ENCODE results near the gene DUSP3.
A peak's percentile ranks its signal among the peaks of the same experiment; 100 is the strongest.

The DUSP3 gene

GRCh38 chr17:43768382-43768781 lies 10.4 kb downstream of the DUSP3 start:
- H3K4me3 ChIP-seq (ENCODE audit: insufficient read length, low read depth), result no peak overlapping the region
- H3K4me1 ChIP-seq (ENCODE audit: insufficient read depth, insufficient read length), result no peaks in the 10 kb centered on the region
- no peaks in the 10 kb centered on the region for H3K9me3 ChIP-seq (ENCODE audit: insufficient read depth, low read length)
- no peak overlapping the region for H3K9ac ChIP-seq (ENCODE audit: insufficient read length, low read depth)
- DNase-seq (ENCODE audit: low read depth, low spot score), result no peak
- H3K27me3 ChIP-seq (ENCODE audit: insufficient read depth, insufficient read length), result no peaks in the 10 kb centered on the region
- TF ChIP-seq YY1 (IDR thresholded peaks at IDR 0.05; ENCODE audit: insufficient read depth, insufficient read length) (no peak), ZNF274 (IDR thresholded peaks at IDR 0.05; ENCODE audit: low read depth, low read length) (no peak), SUZ12 (IDR thresholded peaks at IDR 0.05; ENCODE audit: extremely low read depth, insufficient read depth, insufficient read length) (no peak)
- H3K36me3 ChIP-seq (ENCODE audit: insufficient read depth, insufficient read length, low read length), result peaks cover 63% of the 10 kb centered on the region

DNA sequence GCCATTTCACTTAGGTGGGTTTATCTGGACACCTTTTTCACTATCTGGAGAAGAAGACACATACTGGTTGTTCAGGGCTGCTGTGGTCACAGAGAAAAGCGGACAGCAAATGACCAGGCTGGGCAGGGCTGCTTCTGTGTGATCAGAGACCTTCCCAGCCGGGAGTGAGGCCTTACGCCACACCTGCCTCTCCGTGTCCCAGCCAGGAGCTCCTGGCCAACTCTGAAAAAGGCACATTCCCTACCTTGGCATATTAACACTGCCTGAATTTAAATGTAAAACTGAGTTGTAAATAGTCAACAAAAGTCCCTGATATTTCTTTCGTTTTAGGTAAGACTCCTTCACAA lies 11.1 kb downstream of the DUSP3 start:
- Histone ChIP-seq H3K4me3 (ENCODE audit: insufficient read length, low read depth) (no peak overlapping the region), H3K4me1 (ENCODE audit: insufficient read depth, insufficient read length) (no peaks in the 10 kb centered on the region), H3K9ac (ENCODE audit: insufficient read length, low read depth) (no peak overlapping the region), H3K27me3 (ENCODE audit: insufficient read depth, insufficient read length) (no peaks in the 10 kb centered on the region), H3K36me3 (ENCODE audit: insufficient read depth, insufficient read length, low read length) (peaks cover 56% of the 10 kb centered on the region), H3K9me3 (ENCODE audit: insufficient read depth, low read length) (no peaks in the 10 kb centered on the region)
- DNase-seq (ENCODE audit: low read depth, low spot score), result no peak
- TF ChIP-seq YY1 (IDR thresholded peaks at IDR 0.05; ENCODE audit: insufficient read depth, insufficient read length) (no peak), SUZ12 (IDR thresholded peaks at IDR 0.05; ENCODE audit: extremely low read depth, insufficient read depth, insufficient read length) (no peak), ZNF274 (IDR thresholded peaks at IDR 0.05; ENCODE audit: low read depth, low read length) (no peak)

DNA sequence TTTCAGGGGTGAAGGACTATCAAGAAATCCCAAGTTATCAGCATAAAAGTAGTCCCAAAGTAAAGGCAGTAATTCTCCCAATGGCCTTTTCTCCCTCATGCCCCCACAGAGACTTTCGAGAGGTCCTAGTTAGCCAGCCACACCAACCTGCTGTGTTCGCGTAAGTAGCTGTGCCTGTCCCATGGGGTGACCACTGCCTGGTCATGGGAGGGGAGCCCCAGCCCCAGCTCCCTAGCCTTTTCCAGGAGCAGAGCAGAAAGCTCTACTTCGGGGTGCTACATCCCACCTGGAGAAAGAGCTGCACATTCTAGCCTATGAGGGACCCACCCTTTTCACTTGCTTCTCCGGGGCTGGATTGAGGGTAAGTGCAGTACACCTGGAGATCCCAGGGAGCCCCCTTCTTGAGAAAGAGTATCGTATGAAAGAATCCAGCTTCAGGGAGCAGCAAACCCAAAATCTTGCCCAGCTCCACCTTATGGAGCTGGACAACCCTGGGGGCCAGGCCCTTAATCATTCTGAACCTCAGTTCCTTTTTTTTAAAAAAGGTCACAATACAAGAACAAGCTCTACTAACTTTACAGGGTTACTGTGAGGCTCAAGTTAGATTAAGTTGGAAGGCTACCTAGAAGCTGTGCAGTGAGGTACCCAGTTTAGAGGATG lies 11.6 kb downstream of the DUSP3 start:
- Histone ChIP-seq H3K4me3 (ENCODE audit: insufficient read length, low read depth) (no peak overlapping the region), H3K27me3 (ENCODE audit: insufficient read depth, insufficient read length) (no peaks in the 10 kb centered on the region), H3K9me3 (ENCODE audit: insufficient read depth, low read length) (no peaks in the 10 kb centered on the region), H3K4me1 (ENCODE audit: insufficient read depth, insufficient read length) (no peaks in the 10 kb centered on the region), H3K36me3 (ENCODE audit: insufficient read depth, insufficient read length, low read length) (peaks cover 51% of the 10 kb centered on the region), H3K9ac (ENCODE audit: insufficient read length, low read depth) (no peak overlapping the region)
- no peak for TF ChIP-seq SUZ12 (IDR thresholded peaks at IDR 0.05; ENCODE audit: extremely low read depth, insufficient read depth, insufficient read length)
- no peak for TF ChIP-seq YY1 (IDR thresholded peaks at IDR 0.05; ENCODE audit: insufficient read depth, insufficient read length)
- no peak for TF ChIP-seq ZNF274 (IDR thresholded peaks at IDR 0.05; ENCODE audit: low read depth, low read length)
- no peak for DNase-seq (ENCODE audit: low read depth, low spot score)

GRCh38 chr17:43766413-43767052 lies 12.2 kb downstream of the DUSP3 start:
- Histone ChIP-seq H3K36me3 (ENCODE audit: insufficient read depth, insufficient read length, low read length) (peaks cover 46% of the 10 kb centered on the region), H3K4me1 (ENCODE audit: insufficient read depth, insufficient read length) (no peaks in the 10 kb centered on the region), H3K9me3 (ENCODE audit: insufficient read depth, low read length) (no peaks in the 10 kb centered on the region), H3K9ac (ENCODE audit: insufficient read length, low read depth) (no peak overlapping the region), H3K27me3 (ENCODE audit: insufficient read depth, insufficient read length) (no peaks in the 10 kb centered on the region), H3K4me3 (ENCODE audit: insufficient read length, low read depth) (no peak overlapping the region)
- DNase-seq (ENCODE audit: low read depth, low spot score), result no peak
- TF ChIP-seq ZNF274 (IDR thresholded peaks at IDR 0.05; ENCODE audit: low read depth, low read length), result no peak
- no peak for TF ChIP-seq YY1 (IDR thresholded peaks at IDR 0.05; ENCODE audit: insufficient read depth, insufficient read length)
- no peak for TF ChIP-seq SUZ12 (IDR thresholded peaks at IDR 0.05; ENCODE audit: extremely low read depth, insufficient read depth, insufficient read length)

GRCh38 chr17:43760254-43760852 lies 18.4 kb downstream of the DUSP3 start:
- H3K9ac ChIP-seq (ENCODE audit: insufficient read length, low read depth), result no peak overlapping the region
- peaks cover 5% of the 10 kb centered on the region for H3K27me3 ChIP-seq (ENCODE audit: insufficient read depth, insufficient read length)
- no peak overlapping the region for H3K4me3 ChIP-seq (ENCODE audit: insufficient read length, low read depth)
- no peak for TF ChIP-seq YY1 (IDR thresholded peaks at IDR 0.05; ENCODE audit: insufficient read depth, insufficient read length)
- DNase-seq (ENCODE audit: low read depth, low spot score), result peak; percentile 94
- no peaks in the 10 kb centered on the region for H3K9me3 ChIP-seq (ENCODE audit: insufficient read depth, low read length)
- H3K4me1 ChIP-seq (ENCODE audit: insufficient read depth, insufficient read length), result peaks cover 13% of the 10 kb centered on the region
- no peaks in the 10 kb centered on the region for H3K36me3 ChIP-seq (ENCODE audit: insufficient read depth, insufficient read length, low read length)

- H3K9me3 ChIP-seq (ENCODE audit: insufficient read depth, low read length), result no peaks in the 10 kb centered on the region
- TF ChIP-seq SUZ12 (IDR thresholded peaks at IDR 0.05; ENCODE audit: extremely low read depth, insufficient read depth, insufficient read length), result no peak
- no peak for TF ChIP-seq YY1 (IDR thresholded peaks at IDR 0.05; ENCODE audit: insufficient read depth, insufficient read length)
- no peak for TF ChIP-seq ZNF274 (IDR thresholded peaks at IDR 0.05; ENCODE audit: low read depth, low read length)
- DNase-seq (ENCODE audit: low read depth, low spot score), result no peak
These were observed 18.9 kb downstream of the DUSP3 start for GRCh38 chr17:43759836-43760235.

DNA sequence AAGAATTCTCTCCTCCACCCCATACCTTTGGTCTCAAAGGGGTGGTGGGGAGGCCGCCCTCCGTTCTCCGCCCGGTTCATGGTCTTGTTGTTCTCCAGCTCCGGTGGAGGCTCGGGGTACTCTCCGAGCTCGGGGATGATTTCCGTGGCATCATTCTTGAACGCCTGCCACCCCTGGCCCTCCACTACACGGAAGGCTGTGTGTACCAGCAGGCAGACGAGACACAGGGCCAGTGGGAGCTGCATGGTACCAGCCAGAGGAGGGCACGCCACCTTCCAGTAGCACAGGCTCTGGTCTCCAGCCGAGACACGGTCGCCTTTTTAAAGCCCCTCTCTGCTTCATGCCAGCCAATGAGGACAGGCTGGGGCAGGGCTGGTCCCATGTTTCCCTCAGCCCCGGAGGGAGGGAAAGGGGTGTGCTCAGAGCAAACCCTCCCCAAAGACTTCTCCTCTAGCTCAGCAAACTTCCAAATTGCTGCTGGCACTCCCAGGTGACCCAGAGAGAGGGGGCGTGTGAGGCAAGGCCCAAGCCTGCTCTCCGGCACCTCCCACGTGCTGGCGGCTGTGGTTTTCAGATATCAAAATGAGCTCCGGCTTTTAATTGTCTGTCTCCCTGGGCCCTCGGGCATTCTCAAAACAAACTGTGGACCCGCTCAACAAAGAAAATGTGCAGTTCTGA lies 20.1 kb downstream of the DUSP3 start, which contains the start of gene SOST:
TSS of gene SOST (minus strand) at position 295 of the 678 bp plus-strand sequence. CDS start at position 245, 50 bp downstream.
- no peak for DNase-seq (ENCODE audit: low read depth, low spot score)
- TF ChIP-seq YY1 (IDR thresholded peaks at IDR 0.05; ENCODE audit: insufficient read depth, insufficient read length) (no peak), SUZ12 (IDR thresholded peaks at IDR 0.05; ENCODE audit: extremely low read depth, insufficient read depth, insufficient read length) (no peak), ZNF274 (IDR thresholded peaks at IDR 0.05; ENCODE audit: low read depth, low read length) (no peak)
- H3K4me1 ChIP-seq (ENCODE audit: insufficient read depth, insufficient read length), result peaks cover 13% of the 10 kb centered on the region
- peak within 1 kb of the TSS; percentile 23 for H3K9ac ChIP-seq (ENCODE audit: insufficient read length, low read depth)
- H3K4me3 ChIP-seq (ENCODE audit: insufficient read length, low read depth), result no peak within 1 kb of the TSS
- H3K36me3 ChIP-seq (ENCODE audit: insufficient read depth, insufficient read length, low read length), result no peaks in the 10 kb centered on the region
- peaks cover 15% of the 10 kb centered on the region for H3K27me3 ChIP-seq (ENCODE audit: insufficient read depth, insufficient read length)
- no peaks in the 10 kb centered on the region for H3K9me3 ChIP-seq (ENCODE audit: insufficient read depth, low read length)

More at GRCh38 chr17:43759836-43760235, 18.9 kb downstream of the DUSP3 start:
- Histone ChIP-seq H3K4me3 (ENCODE audit: insufficient read length, low read depth) (no peak overlapping the region), H3K4me1 (ENCODE audit: insufficient read depth, insufficient read length) (peaks cover 13% of the 10 kb centered on the region), H3K27me3 (ENCODE audit: insufficient read depth, insufficient read length) (peaks cover 7% of the 10 kb centered on the region), H3K36me3 (ENCODE audit: insufficient read depth, insufficient read length, low read length) (no peaks in the 10 kb centered on the region), H3K9ac (ENCODE audit: insufficient read length, low read depth) (no peak overlapping the region)
